GM21825 (cell line): ENCODE measurements around the gene EDDM13.
"Not testable (repeated sequence)": the region's sequence is repeated elsewhere in the genome, so short reads cannot be mapped to it uniquely, and the experiment has no call there.

ENCODE experiments used
- ATAC-seq: cut with Tn5 transposase; IDR thresholded peaks from one replicate; pipeline ENCODE4 v1.9.1; 2021; ENCODE audit warnings: mild to moderate bottlenecking, moderate library complexity; ENCODE audit not compliant: unreplicated experiment

Gene EDDM13, protein sequence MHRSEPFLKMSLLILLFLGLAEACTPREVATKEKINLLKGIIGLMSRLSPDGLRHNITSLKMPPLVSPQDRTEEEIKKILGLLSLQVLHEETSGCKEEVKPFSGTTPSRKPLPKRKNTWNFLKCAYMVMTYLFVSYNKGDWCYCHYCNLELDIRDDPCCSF

DNA sequence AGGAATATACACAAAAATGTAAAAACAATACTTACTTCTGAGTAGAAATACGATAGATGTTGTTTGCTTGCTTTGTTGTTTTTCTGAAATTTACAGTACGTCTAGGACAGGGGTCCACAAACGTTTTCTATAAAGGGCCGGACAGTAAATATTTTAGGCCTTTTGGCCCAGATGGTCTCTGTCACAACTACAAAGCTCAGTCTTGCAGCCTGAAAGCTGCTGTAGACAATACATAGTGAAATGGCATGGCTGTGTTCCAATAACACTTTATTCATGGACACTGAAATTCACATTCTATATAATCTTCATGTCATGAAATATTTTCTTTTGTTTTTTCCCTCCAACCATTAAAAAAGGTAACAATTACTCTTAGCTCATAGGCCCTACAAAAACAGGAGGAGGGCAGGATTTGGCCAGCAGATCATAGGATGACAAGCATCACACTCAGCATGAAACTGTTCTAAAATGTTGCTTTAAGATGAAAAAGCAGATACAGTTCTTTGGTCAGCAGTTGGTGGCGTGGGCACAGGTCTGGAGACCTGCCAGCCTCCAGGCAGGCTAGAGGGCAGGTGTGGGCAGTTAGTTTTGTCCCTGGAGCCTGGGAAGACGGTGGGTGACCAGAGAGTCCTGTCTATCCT is at the start of gene EDDM13:
TSS of gene EDDM13 (plus strand) at position 588 of the 638 bp plus-strand sequence. CDS start 87 bp downstream, outside the sequence.
- no peak for ATAC-seq

DNA sequence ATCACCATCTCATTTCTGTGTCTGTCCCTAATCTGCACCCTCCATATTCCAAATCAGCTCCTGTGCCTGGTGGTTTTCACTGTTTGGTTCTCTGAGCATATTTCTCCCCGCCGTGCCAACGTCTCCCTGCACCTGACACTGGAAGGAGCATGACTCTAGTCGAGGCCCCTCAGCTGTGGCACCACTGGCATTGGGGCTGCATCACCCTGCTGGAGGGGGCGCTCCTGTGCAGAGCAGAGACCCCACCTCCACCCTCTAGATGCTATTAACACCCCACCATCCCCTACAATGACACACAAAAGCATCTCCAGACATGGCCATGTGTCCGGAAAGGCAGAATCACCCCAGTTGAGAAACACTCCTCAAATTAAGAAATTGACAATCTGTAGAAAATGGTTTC is 49.6 kb upstream of the EDDM13 start:
- ATAC-seq: no peak

DNA sequence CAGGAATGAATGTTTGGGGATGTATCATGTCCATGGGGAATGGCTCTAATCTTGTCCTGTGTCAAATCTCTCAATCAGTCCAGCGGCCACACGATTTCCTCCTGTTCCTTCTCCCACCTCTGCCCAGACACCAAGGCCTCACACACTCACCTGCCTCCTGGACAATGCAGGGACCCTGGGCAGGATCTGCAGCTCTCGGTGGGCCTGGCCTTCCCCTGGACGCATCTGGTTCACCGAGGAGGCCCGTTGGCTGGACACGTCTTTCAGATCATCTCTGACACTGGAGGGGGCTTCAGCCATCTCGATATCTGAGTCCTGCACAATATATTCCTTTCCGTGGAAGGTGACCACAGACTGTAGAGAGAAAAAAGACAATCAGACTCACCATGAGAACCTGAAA is 49.1 kb upstream of the EDDM13 start:
- no peak for ATAC-seq

DNA sequence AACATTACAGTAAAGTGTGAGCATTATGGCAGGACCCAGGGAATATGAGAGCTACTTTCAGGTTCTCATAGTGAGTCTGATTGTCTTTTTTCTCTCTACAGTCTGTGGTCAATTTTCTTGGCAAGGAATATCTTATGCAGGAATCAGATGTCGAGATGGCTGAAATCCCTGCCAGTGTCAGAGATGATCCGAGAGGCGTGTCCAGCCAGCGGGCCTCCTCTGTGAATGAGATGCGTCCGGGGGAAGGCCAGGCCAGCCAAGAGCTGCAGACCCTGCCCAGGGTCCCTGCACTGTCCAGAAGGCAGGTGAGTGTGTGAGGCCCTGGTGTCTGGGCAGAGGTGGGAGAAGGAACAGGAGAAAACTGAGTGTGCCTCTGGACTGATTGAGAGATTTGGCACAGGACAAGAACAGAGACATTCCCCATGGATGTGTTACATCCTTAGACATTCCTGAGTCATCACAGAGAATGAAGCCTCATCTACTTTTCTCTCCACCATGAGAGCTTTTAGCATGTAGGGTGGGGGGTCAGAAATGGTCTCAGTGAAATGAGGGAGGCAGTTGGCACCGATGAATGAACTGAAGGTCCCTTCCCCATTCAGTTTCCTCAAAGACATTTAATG is 27.3 kb upstream of the EDDM13 start:
- no peak for ATAC-seq

DNA sequence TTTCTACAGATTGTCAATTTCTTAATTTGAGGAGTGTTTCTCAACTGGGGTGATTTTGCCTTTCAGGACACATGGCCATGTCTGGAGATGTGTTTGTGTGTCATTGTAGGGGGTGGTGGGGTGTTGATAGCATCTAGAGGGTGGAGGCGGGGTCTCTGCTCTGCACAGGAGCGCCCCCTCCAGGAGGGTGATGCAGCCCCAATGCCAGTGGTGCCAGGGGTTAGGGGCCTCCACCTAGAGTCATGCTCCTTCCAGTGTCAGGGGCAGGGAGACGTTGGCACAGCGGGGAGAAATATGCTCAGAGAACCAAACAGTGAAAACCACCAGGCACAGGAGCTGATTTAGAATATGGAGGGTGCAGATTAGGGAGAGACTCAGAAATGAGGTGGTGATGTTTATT is 26.8 kb upstream of the EDDM13 start:
- ATAC-seq: not testable (repeated sequence)

DNA sequence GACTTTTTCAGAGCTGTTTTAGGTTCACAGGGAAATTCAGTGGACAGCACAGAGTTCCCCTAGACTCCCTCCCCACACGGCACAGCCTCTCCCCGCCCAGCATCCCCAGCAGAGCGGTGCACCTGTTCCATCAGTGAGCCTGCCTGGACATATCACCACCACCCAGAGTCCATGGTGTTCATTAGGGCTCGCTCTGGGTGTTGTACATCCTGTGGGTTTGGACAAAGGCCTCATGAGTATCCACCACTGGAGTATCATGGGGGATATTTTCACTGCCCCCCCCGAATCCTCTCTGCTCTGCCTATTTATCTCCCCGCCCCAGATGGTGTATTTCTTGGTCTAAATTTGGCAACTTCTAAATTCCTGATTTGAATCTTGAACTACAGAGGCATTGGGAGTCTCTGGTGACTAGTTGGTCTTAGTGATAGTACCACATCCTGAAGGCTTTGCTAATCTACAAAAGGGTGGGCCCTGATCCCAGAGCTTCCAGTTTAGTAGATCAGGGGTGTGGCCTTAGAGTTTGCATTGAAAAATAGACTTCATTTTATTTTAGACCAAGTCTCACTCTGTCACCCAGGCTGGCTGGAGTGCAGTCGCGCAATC is 23.7 kb upstream of the EDDM13 start:
- not testable (repeated sequence) for ATAC-seq

DNA sequence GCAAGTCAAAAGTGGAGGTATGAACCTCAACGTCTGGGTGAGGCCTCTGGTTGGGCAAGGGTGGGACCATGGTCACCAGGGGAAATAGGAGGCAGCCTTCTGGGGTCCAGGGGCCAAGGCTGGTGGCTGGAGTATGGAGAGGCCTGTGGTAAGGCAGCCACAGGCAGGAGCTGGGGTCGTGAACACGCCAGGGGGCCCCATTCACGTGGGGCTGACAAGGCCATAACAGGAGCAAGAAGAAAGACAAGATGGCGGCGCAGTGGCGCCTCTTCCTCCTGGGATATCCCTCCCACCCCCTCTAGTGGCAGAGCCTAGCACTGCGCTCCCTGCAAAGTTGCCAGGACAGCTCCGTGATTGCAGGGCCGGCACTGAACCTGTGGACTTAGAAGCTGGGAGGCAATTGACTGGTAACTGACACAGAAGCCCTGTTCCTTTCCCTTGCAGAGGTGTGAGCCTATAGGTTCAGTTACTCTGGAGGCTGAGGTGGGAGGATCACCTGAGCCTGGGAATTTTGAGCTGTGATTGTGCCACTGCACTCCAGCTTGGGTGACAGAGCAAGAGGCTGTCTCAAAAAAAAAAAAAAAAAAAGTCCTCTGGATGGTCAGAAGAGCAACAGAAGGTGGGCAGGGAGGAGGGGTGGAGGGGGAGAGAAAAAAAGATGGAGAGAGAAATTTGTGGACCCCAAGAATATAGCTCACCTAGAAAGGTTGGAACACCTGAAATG is 19.7 kb upstream of the EDDM13 start:
- ATAC-seq: no peak

DNA sequence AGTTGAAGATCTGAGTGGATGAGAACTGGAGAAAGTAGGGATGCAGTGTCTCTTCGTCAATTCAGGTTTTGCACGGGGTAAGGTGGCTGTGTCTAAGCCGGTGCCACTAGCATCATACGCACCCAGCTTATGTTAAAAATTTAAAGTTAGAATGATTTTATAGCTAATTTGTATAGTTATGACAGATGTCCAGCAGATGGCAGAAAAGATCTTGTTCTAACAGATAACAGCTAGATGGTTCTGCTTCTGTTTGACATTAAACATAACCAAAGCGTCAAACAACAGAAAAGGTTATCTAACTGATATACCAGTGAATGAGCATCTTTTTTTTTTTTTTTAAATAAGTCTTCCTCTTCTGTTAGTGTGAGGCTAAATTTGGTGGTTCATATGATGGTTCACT is 18.8 kb upstream of the EDDM13 start:
- ATAC-seq: no peak

DNA sequence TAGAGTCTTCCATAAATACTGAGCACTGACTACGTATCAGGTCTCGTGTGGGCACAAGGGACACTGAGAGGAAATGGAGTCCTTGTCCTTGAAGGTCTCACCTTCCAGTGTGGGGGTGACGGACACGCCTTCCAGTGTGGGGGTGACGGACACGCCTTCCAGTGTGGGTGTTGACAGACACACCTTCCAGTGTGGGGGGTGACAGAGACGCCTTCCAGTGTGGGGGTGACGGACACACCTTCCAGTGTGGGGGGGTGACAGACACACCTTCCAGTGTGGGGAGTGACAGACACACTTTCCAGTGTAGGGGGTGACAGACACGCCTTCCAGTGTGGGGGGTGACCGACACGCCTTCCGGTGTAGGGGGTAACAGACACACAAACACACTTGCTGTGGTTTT is 14.3 kb upstream of the EDDM13 start:
- no peak for ATAC-seq

DNA sequence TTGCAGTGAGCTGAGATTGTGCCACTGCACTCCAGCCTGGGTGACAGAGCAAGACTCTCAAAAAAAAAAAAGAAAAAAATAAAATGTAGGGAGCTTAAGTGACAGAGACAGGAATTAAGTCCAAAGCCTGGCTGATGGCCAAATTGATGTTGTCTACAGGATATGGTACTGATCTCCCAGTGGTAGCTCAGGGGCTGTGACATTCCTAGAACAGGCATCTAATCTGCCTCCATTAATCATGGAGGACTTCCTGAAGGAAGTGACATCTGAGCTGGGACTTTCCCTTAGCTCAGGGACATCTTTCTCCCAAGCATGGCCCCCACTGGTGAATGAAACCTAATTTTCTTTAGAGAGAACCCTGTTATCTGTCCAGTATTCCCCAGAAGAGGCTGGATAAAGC is 11.4 kb upstream of the EDDM13 start:
- ATAC-seq: no peak

DNA sequence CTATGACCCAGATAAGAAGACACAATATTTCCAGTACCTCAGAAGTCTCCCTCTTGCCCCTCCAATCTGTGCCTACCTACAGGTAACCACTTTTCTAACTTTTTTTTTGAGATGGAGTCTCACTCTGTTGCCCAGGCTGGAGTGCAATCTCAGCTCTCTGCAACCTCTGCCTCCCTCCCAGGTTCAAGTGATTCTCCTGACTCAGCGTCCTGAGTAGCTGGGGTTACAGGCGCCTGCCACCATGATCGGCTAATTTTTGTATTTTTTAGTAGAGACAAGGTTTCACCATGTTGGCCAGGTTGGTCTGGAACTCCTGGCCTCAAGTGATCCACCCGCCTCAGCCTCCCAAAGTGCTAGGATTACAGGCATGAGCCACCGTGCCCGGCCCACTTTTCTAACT is 10.6 kb upstream of the EDDM13 start:
- not testable (repeated sequence) for ATAC-seq

DNA sequence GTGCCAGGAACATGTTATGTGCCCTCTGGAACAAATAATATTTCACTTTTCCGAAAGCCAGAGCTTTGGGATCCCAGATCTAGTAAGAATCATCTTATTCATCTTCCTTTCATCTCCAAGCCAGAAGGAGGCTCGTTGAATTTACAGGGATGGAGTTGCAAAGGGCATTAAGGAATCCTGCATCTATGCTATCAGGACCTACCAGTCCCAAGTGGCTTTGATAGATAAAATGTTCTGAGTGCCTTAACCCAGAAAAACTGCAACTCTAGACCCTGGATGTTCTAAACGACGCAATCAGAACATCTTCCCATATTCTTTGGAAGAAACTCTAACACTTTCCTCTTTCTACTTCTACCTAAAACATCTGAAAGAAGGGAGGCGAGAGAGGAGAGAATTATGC is 9.2 kb upstream of the EDDM13 start:
- ATAC-seq: no peak

DNA sequence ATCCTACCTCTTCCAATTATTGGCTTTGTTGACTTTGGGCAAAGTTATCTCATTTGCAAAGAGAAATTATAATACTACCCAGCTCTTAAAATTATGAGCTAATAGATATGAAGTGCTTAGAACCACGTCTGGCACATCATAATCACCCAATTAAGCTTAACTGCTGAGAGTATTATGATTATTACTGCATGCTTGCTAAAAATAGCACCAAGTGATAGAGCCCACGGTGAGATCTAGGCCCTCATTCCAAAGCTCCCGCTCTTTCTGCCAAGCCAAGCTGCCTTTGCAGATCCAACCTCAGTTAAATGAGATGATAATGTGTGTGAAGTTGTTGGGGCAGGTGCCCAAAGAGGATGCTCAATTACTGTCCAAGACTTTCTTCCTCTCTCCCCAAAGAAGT is 6.5 kb upstream of the EDDM13 start:
- no peak for ATAC-seq

DNA sequence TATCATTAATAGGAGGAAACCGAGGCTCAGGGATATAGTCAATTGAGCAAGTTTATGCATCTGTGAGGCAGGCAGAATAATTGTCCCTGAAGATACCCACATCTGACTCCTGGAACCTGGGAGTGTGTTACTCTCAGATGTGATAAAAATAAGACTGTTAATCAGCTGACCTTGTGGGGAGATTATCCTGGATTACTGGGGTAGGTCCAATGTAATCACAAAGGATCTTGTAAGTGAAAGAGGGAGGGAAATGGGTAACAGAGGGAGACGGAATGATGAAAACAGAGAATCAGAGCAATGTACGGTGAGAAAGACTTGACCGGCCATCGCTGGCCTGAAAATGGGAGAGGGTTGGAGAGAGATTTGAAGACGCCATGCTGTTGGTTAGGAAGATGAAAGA is 3.2 kb upstream of the EDDM13 start:
- no peak for ATAC-seq

DNA sequence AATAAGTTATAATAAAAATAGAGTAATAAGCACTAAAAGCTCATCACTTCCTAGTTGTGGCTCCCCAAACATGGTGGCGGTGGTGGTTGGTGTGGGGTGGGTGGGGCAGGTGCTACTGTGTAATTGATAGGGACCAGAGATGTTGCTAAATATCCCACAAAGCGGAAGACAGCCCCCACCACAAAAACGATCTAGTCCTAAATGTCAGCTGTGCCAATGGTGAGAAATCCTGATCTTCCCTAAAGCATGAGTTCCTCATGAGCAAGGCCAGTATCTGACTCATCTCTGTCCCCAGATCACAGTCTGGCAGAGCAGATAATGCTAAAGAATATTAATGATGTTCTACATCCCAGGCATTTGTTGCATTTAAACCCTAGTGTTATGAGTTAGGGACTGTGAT is 1.9 kb upstream of the EDDM13 start:
- no peak for ATAC-seq

DNA sequence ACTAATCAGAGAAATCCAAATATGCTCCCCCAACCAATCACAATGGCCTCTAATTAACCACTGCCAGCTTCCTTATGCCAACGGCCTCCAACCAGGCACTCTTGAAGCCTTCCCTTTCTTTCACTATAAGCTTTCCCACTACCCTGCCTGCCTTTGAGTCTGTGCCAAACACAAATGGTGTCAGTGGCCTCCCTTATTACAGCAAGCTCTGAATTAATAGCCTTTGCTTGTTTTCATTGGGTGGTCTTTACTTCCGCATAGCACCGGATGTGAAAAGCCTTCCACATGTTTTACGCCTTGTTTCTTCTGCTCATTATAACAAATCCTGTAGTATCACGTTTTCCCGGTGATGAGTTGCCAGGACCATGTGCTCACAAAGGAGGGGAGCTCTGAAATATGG is 1.4 kb upstream of the EDDM13 start:
- no peak for ATAC-seq

DNA sequence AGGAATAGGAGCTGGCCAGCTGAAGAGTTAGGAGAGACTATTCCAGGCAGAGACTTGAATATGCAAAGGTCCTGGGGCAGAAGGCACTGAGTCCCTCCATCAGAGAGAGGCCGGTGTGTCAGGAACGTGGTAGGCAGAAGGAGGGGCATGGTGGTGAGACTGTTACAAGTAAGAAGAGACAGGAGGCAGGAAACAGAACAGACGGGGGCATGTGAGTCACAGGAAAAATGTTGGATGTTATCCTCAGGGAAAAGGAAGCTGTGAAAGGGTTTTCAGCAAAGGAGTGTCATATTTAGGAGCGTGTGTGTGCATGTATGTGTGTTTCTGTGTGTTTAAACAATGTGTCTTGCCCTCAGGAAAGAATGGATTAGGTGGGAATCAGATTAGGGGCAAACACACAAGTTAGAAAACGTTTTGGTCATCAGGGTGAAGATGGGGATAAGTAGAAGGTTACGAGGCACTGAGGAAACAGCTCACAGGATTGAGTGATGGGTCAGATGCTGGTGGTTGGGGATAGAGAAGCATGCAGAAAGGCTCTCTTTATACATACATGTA is 1.1 kb downstream of the EDDM13 start:
- ATAC-seq: no peak

DNA sequence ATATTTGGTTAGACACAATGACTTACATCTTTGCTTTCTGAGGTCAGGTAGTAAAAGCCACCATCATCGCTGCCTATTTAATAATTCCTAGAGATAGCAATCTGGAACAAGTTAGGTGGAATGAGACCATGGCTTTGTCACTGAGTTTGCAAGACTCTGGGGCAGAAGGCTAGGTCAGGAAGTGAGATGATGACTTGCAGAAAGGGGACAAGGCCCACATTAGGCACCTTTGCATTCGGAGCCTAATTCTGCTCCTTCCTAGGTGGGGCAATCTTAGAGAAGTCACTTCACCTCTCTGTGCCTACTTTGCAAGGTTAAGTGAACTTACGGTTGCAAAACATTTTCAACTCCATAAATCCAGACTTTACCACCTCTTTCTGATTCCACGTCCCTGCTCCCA is 10.3 kb downstream of the EDDM13 start:
- no peak for ATAC-seq

DNA sequence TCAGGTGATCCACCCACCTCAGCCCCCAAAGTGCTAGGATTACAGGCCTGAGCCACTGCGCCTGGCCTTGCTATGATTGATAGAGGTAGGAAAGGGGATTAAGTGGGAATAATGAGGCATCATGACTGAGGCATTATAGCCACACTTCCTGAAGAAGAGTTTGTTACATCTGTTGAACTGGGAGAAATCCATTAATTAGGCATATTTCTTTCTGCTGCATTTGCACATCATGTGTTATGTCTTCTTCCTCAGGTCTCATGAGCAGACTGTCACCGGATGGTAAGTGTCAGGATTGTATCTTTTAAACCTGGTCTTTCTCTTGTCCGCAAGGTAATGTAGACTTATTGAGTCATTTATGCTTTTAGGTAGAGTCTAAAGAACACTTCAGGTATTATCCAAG is 12.2 kb downstream of the EDDM13 start:
- no peak for ATAC-seq

DNA sequence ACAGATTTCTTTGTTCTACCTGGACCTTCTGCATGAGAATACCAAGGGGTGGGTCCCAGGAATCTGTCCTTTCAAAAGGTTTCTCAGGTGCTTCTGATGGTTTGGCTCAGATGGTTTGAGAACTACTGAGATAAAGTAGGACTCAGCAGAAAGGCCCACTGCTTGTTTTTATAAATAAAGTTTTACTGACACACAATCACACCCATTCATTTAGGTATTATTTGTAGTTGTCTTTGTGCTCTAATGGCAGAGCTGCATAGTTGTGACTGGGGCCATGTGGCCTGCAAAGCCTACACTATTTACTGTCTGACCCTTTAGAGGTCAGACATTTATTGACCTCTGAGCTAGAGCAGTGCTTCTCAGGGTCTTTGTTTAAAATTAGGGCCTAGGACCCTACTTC is 17.6 kb downstream of the EDDM13 start:
- no peak for ATAC-seq

DNA sequence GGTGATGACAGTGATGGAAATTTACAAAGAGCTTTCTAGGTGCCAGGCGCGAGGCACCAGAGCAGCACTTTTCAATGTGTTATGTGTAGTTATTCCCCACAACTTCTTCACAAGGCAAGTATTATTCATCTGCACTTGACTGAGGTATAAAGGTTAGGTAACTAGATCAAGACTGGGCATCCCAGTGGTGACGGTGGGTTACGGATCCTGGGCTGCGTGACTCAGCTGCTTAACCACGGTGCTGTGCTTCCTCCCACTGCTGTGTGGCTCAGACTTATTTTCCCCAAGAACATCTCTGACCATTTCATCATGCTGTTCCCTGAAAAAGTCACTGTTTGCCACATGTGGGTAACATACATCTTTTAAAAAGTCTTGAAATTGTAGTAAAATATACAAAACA is 19.3 kb downstream of the EDDM13 start:
- ATAC-seq: no peak
